ENCODE measurements around the gene STYXL2.

The STYXL2 gene

GRCh38 chr1:167092653-167093052 is 1.2 kb upstream of the STYXL2 start:
- Histone ChIP-seq H3K4me2 (ENCODE audit: low read length) (no peak overlapping the region), H3K4me3 (ENCODE audit: low read depth, low read length, poor library complexity, severe bottlenecking) (no peak overlapping the region), H2AFZ (ENCODE audit: low read length) (no peak overlapping the region), H4K20me1 (ENCODE audit: insufficient read depth, low read length) (no peaks in the 10 kb centered on the region), H3K27ac (ENCODE audit: low read depth, low read length, poor library complexity, severe bottlenecking) (no peak overlapping the region), H3F3A (ENCODE audit: insufficient read depth, low read length) (no peaks in the 10 kb centered on the region), H3K79me2 (ENCODE audit: insufficient read depth, low read length) (no peaks in the 10 kb centered on the region), H3K9me2 (ENCODE audit: low read depth, low read length) (no peaks in the 10 kb centered on the region), H3K27me3 (ENCODE audit: insufficient read depth, low read length) (0 out of 2 replicates have a peak, but pooled peaks cover 8% of the 10 kb centered on the region), H3K36me3 (ENCODE audit: insufficient read depth, low read length) (no peaks in the 10 kb centered on the region), H3K9ac (ENCODE audit: low read length) (no peak overlapping the region), H3K4me1 (ENCODE audit: insufficient read depth, low read length, severe bottlenecking) (no peaks in the 10 kb centered on the region), H3K9me3 (ENCODE audit: low read length) (peaks cover 3% of the 10 kb centered on the region; the same call in 1 of the 2 replicates)
- TF ChIP-seq CTCF (IDR thresholded peaks at IDR 0.05; ENCODE audit: low read length) (no peak), EZH2 (IDR thresholded peaks at IDR 0.05; ENCODE audit: borderline replicate concordance, low read length) (no peak)

GRCh38 chr1:167094690-167095089 is 815 bp downstream of the STYXL2 start:
- H3K27me3 ChIP-seq (ENCODE audit: insufficient read depth, low read length) = 0 out of 2 replicates have a peak, but pooled peaks cover 9% of the 10 kb centered on the region
- no peaks in the 10 kb centered on the region for H3K36me3 ChIP-seq (ENCODE audit: insufficient read depth, low read length)
- no peaks in the 10 kb centered on the region for H3F3A ChIP-seq (ENCODE audit: insufficient read depth, low read length)
- no peak overlapping the region for H3K4me3 ChIP-seq (ENCODE audit: low read depth, low read length, poor library complexity, severe bottlenecking)
- H3K4me1 ChIP-seq (ENCODE audit: insufficient read depth, low read length, severe bottlenecking) = no peaks in the 10 kb centered on the region
- H2AFZ ChIP-seq (ENCODE audit: low read length) = no peak overlapping the region
- H3K4me2 ChIP-seq (ENCODE audit: low read length) = no peak overlapping the region
- no peak overlapping the region for H3K27ac ChIP-seq (ENCODE audit: low read depth, low read length, poor library complexity, severe bottlenecking)
- no peaks in the 10 kb centered on the region for H3K79me2 ChIP-seq (ENCODE audit: insufficient read depth, low read length)
- TF ChIP-seq CTCF (IDR thresholded peaks at IDR 0.05; ENCODE audit: low read length) = no peak
- no peak for TF ChIP-seq EZH2 (IDR thresholded peaks at IDR 0.05; ENCODE audit: borderline replicate concordance, low read length)
- H3K9ac ChIP-seq (ENCODE audit: low read length) = no peak overlapping the region
- peaks cover 3% of the 10 kb centered on the region; the same call in 1 of the 2 replicates for H3K9me3 ChIP-seq (ENCODE audit: low read length)
- no peaks in the 10 kb centered on the region for H4K20me1 ChIP-seq (ENCODE audit: insufficient read depth, low read length)
- no peaks in the 10 kb centered on the region for H3K9me2 ChIP-seq (ENCODE audit: low read depth, low read length)

- H3K4me3 ChIP-seq (ENCODE audit: low read depth, low read length, poor library complexity, severe bottlenecking) = no peak overlapping the region
- no peak overlapping the region for H2AFZ ChIP-seq (ENCODE audit: low read length)
- no peaks in the 10 kb centered on the region for H3K9me2 ChIP-seq (ENCODE audit: low read depth, low read length)
- H3K27ac ChIP-seq (ENCODE audit: low read depth, low read length, poor library complexity, severe bottlenecking) = no peak overlapping the region
- H3K27me3 ChIP-seq (ENCODE audit: insufficient read depth, low read length) = 0 out of 2 replicates have a peak, but pooled peaks cover 12% of the 10 kb centered on the region
- no peaks in the 10 kb centered on the region for H3K4me1 ChIP-seq (ENCODE audit: insufficient read depth, low read length, severe bottlenecking)
- no peaks in the 10 kb centered on the region for H3K36me3 ChIP-seq (ENCODE audit: insufficient read depth, low read length)
- H3K79me2 ChIP-seq (ENCODE audit: insufficient read depth, low read length) = no peaks in the 10 kb centered on the region
- H3F3A ChIP-seq (ENCODE audit: insufficient read depth, low read length) = no peaks in the 10 kb centered on the region
- no peaks in the 10 kb centered on the region for H4K20me1 ChIP-seq (ENCODE audit: insufficient read depth, low read length)
- no peak overlapping the region for H3K4me2 ChIP-seq (ENCODE audit: low read length)
- TF ChIP-seq EZH2 (IDR thresholded peaks at IDR 0.05; ENCODE audit: borderline replicate concordance, low read length) (no peak), CTCF (IDR thresholded peaks at IDR 0.05; ENCODE audit: low read length) (no peak)
- H3K9me3 ChIP-seq (ENCODE audit: low read length) = peaks cover 3% of the 10 kb centered on the region; the same call in 1 of the 2 replicates
- H3K9ac ChIP-seq (ENCODE audit: low read length) = no peak overlapping the region
These were observed 1.5 kb downstream of the STYXL2 start for GRCh38 chr1:167095368-167095767.

All from OCI-LY1 (cell line).